Neural crest cell (in vitro differentiated cells): Measurements from ENCODE around the gene HAX1. TPM values are rescaled to one million over a fixed set of nuclear protein-coding genes. Genes with fewer than 3 reads are reported as not detected.
"Not testable (repeated sequence)": the region's sequence is repeated elsewhere in the genome, so short reads cannot be mapped to it uniquely, and the experiment has no call there.

Source experiments
- DNase-seq: peaks from one replicate; pipeline ENCODE4 v3.0.0; 2021; ENCODE audit warnings: low read depth, mixed read lengths, low spot score
- H3K27ac Mint-ChIP-seq: one replicate; pipeline ENCODE4 v1.8.0; 2021; ENCODE audit warnings: mild to moderate bottlenecking, mixed read lengths; ENCODE audit not compliant: unreplicated experiment
- H3K27me3 Mint-ChIP-seq: 2 replicates; pipeline ENCODE4 v1.8.0; 2021; ENCODE audit warnings: low read depth, mild to moderate bottlenecking, mixed read lengths
- H3K36me3 Mint-ChIP-seq: 2 replicates; pipeline ENCODE4 v1.8.0; 2021; ENCODE audit warnings: low read depth, mild to moderate bottlenecking, mixed read lengths
- H3K4me1 Mint-ChIP-seq: 2 replicates; pipeline ENCODE4 v1.8.0; 2021; ENCODE audit warnings: mixed read lengths
- H3K4me3 Mint-ChIP-seq: one replicate; pipeline ENCODE4 v1.8.0; 2021; ENCODE audit warnings: mild to moderate bottlenecking, mixed read lengths
- H3K9me3 Mint-ChIP-seq: 2 replicates; pipeline ENCODE4 v1.8.0; 2021; ENCODE audit warnings: mixed read lengths
- CTCF ChIP-seq: fragments of 200-600 bp; sonication (generic); conservative IDR thresholded peaks from 2 replicates; pipeline ENCODE4 v1.5.0; 2021; ENCODE audit warnings: antibody characterized with exemption, mild to moderate bottlenecking
- long read RNA-seq: library from polyadenylated mRNA; unstranded; transcript quantifications from one replicate; pipeline ENCODE4 v2.0.0, GENCODE V29; 2020
- total RNA-seq: library from RNA; stranded (reverse); gene quantifications from 2 replicates; pipeline ENCODE4 v1.2.1, GENCODE V29; 2021

HAX1 gene
- total RNA-seq = 63.4 and 63.7 TPM in 2 replicates
- long read RNA-seq, transcript HAX1-201 (7 exons, 1,227 nt) = major isoform, 64 of 73 reads
- long read RNA-seq, partial matches to known transcripts = 1 of 73 reads
- long read RNA-seq, other reads (novel, unspliced or antisense) = 6 of 73 reads

DNA sequence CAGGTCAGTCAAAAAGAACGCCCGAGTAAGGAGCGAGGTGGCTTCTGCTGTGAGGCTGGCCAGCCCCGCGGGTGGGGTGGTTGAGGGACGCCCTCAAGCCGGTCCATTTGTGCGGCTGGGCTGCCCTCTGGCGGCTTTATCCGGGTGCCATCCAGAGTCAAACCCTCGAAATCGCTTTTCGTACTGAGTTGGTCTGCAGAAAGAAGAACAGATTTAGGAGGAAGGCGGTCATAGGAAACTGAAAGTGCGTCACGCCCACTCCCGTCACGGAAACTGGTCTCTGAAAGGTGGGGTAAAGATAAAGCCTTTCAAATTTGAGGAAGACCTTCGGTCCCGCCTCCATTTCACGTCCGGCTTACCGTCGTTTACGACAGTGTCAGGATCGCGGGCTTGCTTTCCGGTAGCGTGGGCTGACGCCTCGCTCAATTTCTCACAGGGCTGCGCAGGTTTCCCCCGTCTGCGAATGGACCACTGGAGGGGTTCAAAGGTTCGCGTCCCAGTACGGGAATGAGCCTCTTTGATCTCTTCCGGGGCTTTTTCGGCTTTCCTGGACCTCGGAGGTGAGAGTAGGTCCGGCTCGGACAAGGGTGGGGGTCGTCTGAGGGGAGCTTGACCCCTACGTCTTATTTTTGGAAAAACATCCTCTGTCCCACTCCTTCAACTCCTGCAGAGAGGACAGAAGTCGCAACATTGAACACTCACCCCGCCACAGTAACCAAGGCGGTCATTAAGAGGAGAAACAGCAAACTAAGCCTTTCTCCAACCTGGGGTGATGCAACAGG, at the start of gene HAX1:
Gene HAX1 (plus strand): TSS at position 413 of the 782 bp plus-strand sequence. CDS start 95 bp downstream, at position 508.
- peak; percentile 84 for DNase-seq
- Mint-ChIP-seq H3K4me1 (peaks cover 19% of the 10 kb centered on the region), H3K4me3 (peak within 1 kb of the TSS; percentile 97), H3K9me3 (no peaks in the 10 kb centered on the region), H3K27me3 (no peaks in the 10 kb centered on the region), H3K36me3 (peaks cover 15% of the 10 kb centered on the region), H3K27ac (peak within 1 kb of the TSS; percentile 96)
- TF ChIP-seq CTCF = peak; percentile 88

GRCh38 chr1:154222918-154223317, 49.5 kb upstream of the HAX1 start:
- Mint-ChIP-seq H3K27me3 (no peaks in the 10 kb centered on the region), H3K9me3 (no peaks in the 10 kb centered on the region), H3K4me3 (peak overlapping the region; percentile 96), H3K36me3 (peaks cover 22% of the 10 kb centered on the region), H3K4me1 (peaks cover 58% of the 10 kb centered on the region), H3K27ac (no peak overlapping the region)
- no peak for TF ChIP-seq CTCF
- no peak for DNase-seq

- H3K4me1 Mint-ChIP-seq = peaks cover 51% of the 10 kb centered on the region
- H3K27me3 Mint-ChIP-seq = no peaks in the 10 kb centered on the region
- no peak for TF ChIP-seq CTCF
- H3K36me3 Mint-ChIP-seq = peaks cover 17% of the 10 kb centered on the region
- H3K27ac Mint-ChIP-seq = no peak overlapping the region
- peak overlapping the region; percentile 96 for H3K4me3 Mint-ChIP-seq
- DNase-seq = no peak
- H3K9me3 Mint-ChIP-seq = no peaks in the 10 kb centered on the region
Observed at GRCh38 chr1:154223621-154224020, 48.8 kb upstream of the HAX1 start.

DNA sequence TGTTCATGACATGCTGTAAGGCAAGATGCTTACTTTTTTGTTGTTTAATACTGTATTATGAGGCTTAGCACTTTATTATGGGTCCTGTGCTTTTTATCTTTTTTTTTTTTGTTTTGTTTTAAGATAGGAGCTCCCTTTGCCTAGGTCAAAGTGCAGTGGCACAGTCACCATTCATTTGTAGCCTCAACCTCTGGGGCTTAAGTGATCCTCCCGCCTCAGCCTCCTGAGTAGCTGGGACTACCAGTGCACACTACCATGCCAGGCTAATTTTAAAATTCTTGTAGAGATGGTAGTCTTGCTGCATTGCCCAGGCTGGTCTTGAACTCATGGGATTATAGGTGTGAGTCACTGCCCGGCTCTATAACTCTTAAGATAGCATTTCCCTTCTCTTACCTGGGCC, 47.1 kb upstream of the HAX1 start:
- H3K27ac Mint-ChIP-seq = no peak overlapping the region
- H3K4me3 Mint-ChIP-seq = no peak overlapping the region
- peaks cover 14% of the 10 kb centered on the region for H3K36me3 Mint-ChIP-seq
- no peaks in the 10 kb centered on the region for H3K9me3 Mint-ChIP-seq
- TF ChIP-seq CTCF = no peak
- DNase-seq = no peak
- no peaks in the 10 kb centered on the region for H3K27me3 Mint-ChIP-seq
- H3K4me1 Mint-ChIP-seq = peaks cover 36% of the 10 kb centered on the region

- not testable (repeated sequence) for H3K9me3 Mint-ChIP-seq, H3K27me3 Mint-ChIP-seq, H3K4me1 Mint-ChIP-seq, DNase-seq, H3K27ac Mint-ChIP-seq, H3K4me3 Mint-ChIP-seq
- H3K36me3 Mint-ChIP-seq = peaks cover 22% of the 10 kb centered on the region
Observed at GRCh38 chr1:154231112-154231511, 41.3 kb upstream of the HAX1 start.

GRCh38 chr1:154233127-154233526, 39.3 kb upstream of the HAX1 start:
- H3K27ac Mint-ChIP-seq, H3K27me3 Mint-ChIP-seq: not testable (repeated sequence)
- peaks cover 26% of the 10 kb centered on the region for H3K36me3 Mint-ChIP-seq

More at GRCh38 chr1:154233127-154233526, 39.3 kb upstream of the HAX1 start:
- not testable (repeated sequence) for H3K4me3 Mint-ChIP-seq, DNase-seq, H3K9me3 Mint-ChIP-seq, H3K4me1 Mint-ChIP-seq
